SH-SY5Y (cell line): ENCODE measurements around the gene NPHP4.

Experiments used
- GATA2 ChIP-seq: IDR thresholded peaks from 2 replicates; pipeline ENCODE4 v1.6.1; 2011; ENCODE audit warnings: mild to moderate bottlenecking, low read depth, low read length
- GATA3 ChIP-seq: IDR thresholded peaks from 2 replicates; pipeline ENCODE4 v1.6.1; 2011; ENCODE audit warnings: low read depth, mild to moderate bottlenecking, low read length, moderate library complexity

DNA sequence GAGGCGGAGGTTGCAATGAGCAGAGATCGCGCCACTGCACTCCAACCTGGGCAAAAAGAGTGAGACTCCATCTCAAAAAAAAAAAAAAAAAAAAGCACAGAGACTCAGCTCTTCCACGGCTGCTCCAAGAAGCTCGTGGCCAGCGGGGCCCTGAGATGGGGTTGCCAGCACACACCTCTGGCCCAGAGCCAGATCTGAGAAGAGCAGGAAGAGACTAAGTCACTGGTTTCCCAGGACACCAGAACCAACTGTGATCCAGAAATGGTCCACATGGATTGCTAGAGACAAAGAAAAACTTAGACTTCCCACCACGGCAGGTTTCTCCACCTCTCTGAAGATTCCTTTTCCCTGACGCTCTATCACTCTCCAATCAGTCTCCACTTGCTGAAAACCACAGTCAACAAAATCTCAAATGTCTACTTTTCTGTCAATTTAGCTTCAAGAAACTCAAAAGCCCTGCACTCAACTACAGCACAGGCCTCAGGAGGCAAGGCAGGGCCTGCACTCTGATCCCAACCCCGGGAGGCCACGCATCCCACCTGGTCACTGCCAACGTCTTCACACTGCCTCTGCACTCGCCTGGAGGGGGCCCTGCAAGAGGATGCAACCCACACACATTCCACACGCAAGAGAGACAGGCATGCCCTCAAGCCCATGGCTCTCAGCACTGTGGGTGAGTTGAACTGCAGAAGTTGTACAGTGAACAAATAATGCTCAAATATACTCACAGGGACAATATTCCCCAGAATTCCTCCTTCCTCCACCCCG lies 79.0 kb downstream of the NPHP4 start:
- TF ChIP-seq GATA3 (no peak), GATA2 (no peak)
